GM18526 (cell line): ENCODE data around the gene CNTNAP2.

Source experiments
- POLR2A ChIP-seq: IDR thresholded peaks from 3 replicates; pipeline ENCODE4 v1.6.1; 2011; ENCODE audit not compliant: insufficient read length; ENCODE audit errors: extremely low read depth

Gene CNTNAP2

DNA sequence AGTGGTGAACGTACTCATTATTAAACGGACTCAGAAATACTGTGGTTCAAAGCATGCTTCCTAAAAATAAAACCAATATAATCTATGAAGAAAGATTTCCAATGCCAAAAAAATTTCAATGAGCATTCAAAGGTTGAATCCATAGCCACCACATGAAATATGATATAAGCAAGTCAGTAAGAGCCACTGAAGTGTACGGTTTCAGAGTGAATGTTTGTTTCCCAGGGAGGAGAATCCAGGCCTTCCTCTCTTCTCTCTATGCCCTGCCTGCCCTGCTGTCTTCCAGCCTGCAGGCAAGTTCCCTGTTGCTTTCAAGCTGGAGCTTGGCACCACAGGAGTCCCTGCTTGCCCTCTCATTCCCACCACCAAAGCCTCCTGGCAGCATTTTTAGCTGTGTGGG, 1302.4 kb downstream of the CNTNAP2 start:
- no peak for TF ChIP-seq POLR2A

DNA sequence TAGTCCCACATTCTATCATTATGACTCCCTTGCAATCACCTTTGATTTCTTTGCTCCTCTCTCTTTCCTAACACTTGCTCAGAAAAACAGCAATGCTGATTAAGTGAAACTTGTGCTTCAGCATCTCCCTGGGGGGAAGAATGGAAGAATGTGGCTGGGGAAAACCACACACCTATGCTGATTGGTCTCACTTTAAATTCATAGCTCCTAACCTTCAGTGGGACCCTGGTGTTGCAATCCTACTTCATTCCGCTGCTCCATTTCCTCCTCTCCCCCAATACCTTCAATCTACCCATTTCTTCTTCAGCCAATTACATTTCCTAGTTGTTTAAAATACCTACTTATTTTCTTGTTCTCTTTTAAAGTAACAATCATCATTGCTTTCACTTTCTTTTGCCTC, 1307.3 kb downstream of the CNTNAP2 start:
- no peak for TF ChIP-seq POLR2A

GRCh38 chr7:147428075-147428474, 1311.5 kb downstream of the CNTNAP2 start:
- TF ChIP-seq POLR2A = no peak

- TF ChIP-seq POLR2A = no peak
Observed at GRCh38 chr7:147429961-147430360, 1313.4 kb downstream of the CNTNAP2 start.

GRCh38 chr7:147432079-147432478, 1315.5 kb downstream of the CNTNAP2 start:
- no peak for TF ChIP-seq POLR2A

GRCh38 chr7:147432576-147432975, 1316.0 kb downstream of the CNTNAP2 start:
- no peak for TF ChIP-seq POLR2A

DNA sequence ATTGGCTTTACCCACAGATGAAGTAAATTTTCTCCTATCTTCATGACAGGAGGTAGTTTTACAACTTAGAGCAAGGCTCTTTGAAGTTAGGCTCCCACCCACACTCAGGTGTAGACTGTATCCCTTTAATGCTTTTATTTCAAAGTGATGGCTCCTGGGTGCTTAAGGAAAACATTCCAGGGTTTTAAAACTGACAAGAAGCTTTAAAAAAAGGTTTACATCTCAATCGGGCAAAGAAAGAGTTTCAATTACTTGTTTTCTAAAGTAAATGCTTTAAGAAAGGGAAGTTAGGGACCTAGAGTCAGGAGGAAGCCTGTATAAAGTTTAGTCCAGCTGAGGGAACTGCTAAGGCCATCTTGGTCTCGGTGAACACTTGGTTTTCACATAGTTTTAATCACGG, 1320.1 kb downstream of the CNTNAP2 start:
- TF ChIP-seq POLR2A = no peak

DNA sequence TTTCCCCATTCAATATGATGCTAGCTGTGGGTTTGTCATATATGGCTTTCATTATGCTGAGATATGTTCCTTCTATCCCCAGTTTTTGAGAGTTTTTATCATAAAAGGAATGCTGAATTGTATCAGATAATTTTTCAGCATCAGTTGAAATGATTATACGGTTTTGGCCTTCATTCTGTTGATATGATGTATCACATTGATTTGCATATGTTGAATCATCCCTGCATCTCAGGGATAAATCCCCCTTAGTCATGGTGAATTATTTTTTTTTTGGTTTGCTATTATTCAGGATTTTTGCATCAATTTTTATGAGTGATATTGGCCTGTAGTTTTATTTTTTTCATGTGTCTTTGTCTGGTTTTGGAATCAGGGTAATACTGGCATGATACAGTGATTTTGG, 1321.6 kb downstream of the CNTNAP2 start:
- TF ChIP-seq POLR2A = no peak

DNA sequence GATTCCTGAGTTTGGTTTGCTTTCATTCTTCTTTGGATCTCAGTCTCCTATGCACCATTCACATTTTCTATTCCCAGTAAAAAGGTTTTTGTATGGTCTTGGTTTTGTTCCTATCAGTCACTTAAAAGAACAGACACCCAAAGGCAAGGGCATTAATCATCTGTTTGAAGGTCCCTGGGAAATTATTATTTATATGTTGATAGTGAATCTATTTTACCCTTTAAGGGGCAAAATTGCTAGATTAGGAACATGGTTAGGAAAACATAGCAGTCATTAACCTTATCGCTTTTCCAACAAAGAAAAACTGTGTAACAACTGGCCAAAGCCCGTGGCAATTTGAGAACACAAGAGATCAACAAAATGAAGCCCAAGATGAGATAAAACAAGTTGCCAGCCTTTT, 1327.3 kb downstream of the CNTNAP2 start:
- TF ChIP-seq POLR2A = no peak

- no peak for TF ChIP-seq POLR2A
Observed at GRCh38 chr7:147452816-147453215, 1336.2 kb downstream of the CNTNAP2 start.

GRCh38 chr7:147465223-147465622, 1348.6 kb downstream of the CNTNAP2 start:
- TF ChIP-seq POLR2A = no peak

- no peak for TF ChIP-seq POLR2A
Observed at GRCh38 chr7:147472556-147472955, 1356.0 kb downstream of the CNTNAP2 start.

GRCh38 chr7:147474862-147475261, 1358.3 kb downstream of the CNTNAP2 start:
- no peak for TF ChIP-seq POLR2A

- TF ChIP-seq POLR2A = no peak
Observed at GRCh38 chr7:147477526-147477925, 1360.9 kb downstream of the CNTNAP2 start.

GRCh38 chr7:147478796-147479195, 1362.2 kb downstream of the CNTNAP2 start:
- TF ChIP-seq POLR2A = no peak

DNA sequence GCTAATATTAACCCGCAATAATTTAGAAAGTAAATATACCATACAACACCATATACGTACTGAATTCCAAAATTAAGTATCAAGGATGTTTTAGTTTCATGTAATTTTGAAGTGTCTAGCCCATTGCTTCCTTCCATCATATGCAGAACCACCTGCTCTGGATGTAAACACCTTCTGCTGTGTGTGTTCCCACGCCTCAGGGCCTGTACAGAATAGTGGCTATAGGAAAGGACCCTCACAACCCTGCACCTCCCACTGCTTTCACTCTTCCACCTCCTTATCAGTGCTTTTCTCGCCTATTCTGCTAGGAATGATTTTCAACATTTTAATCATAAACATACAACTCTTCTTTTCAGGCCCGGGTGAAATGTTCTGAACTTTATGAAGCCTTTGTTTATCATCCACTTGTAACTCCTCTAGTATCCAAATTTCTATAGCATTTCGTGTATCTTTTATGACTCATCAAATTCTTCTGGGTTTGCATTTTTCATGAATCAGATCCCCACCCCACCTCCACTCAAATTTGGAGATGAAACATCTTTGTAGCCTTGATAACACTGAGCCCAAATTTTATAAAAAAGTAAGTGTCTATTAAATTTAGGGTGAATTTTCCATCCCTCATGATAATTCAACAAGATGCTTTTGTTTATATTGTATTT, 1367.2 kb downstream of the CNTNAP2 start:
- no peak for TF ChIP-seq POLR2A

DNA sequence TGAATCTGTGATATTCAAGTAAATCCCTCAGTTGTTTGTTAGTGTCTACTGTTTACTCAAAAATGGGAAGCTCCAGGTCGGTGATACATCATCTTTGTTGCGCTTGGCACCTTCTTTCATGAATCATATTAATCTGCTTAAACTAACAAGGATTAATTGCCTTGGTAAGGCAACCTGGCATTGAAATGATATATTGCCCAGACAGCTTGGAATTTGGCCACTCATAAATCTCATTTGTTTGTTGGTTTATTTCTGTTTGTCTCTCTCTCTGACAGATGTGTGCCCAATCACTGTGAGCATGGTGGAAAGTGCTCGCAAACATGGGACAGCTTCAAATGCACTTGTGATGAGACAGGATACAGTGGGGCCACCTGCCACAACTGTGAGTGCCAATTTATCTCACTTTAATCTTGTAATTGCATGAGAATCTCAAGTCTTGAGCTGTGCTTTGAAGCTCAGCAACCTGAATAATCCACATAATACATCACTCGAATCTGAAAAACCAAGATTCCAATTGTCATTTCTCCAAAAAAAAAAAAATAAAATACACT, 1369.1 kb downstream of the CNTNAP2 start:
- no peak for TF ChIP-seq POLR2A

DNA sequence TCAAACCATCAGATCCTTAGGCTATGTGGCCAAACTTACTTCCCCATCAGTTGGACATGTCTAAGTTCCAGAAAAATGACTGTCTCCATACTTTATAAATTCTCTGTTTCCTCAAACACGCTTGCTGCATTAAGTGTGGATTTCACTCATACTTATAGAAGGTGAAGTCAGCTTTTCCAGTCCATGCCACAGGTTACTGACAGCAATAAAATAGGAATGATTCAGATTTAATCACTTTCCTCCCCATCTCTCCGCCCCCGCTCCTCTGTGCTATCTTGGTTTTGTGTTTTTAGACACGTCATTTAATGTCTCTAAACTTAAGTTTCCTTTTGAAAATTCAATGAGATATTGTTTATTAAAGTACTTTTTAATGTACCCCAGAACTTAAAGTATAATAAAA, 1376.0 kb downstream of the CNTNAP2 start:
- TF ChIP-seq POLR2A = no peak

GRCh38 chr7:147496209-147496608, 1379.6 kb downstream of the CNTNAP2 start:
- TF ChIP-seq POLR2A = no peak
